ENCODE data around the gene SLCO1A2.

Gene SLCO1A2

DNA sequence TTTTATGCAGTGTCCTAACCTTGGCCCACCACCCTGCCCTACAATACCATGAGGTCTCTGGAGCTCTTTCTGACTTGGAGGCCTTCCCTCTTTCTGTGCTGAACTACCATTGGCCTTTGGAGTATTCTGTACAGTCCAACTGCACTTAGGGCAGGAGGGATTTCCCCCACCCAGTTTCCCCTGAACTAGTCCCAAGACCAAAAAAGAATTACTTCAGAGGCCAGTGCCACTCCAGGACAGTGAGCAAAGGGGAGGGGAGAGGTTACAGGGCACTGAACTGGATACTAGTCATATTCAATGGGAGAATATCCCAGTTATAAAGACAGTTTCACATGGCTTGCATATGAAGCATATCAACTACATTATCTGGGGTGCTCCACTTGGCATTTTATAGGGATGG, 6.1 kb downstream of the SLCO1A2 start:
- DNase-seq = no peak

DNA sequence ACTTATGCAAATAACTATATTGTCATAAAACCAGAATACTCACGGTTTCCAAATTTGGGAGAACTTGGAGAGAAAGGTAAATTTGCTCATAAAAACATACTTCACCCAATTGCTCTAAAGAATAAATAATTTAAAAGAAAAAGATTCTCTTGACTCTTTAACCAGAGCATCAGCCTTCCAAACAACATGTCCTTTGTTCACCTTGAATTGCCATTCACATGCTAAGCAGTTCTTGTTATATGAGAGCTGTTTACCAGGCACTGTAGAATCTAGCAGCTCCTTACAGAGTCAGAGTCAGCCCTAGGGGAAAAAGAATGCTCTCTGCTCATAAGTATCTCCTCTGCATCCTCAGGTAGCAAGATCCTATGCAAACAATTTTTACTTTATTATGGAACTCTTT, 10.2 kb downstream of the SLCO1A2 start:
- no peak for DNase-seq

DNA sequence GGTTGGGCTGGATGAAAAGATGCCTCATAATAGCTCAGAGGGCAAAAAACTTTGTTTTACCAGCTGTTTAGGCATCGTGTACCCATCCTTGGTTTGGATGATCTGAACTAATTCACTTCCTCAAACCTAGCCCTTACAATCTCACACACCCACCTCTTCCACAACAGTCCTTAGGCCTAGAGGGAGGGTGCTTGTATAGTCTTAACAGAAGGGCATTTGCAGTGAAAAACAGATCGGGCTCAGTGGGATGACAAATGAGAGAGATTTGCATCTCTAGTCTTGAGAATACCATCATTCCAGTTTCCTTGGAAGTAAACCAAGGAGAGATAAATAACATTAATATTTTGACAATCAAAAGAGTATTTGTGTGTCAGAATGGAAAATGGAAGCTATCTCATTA, 11.0 kb downstream of the SLCO1A2 start:
- DNase-seq = no peak

DNA sequence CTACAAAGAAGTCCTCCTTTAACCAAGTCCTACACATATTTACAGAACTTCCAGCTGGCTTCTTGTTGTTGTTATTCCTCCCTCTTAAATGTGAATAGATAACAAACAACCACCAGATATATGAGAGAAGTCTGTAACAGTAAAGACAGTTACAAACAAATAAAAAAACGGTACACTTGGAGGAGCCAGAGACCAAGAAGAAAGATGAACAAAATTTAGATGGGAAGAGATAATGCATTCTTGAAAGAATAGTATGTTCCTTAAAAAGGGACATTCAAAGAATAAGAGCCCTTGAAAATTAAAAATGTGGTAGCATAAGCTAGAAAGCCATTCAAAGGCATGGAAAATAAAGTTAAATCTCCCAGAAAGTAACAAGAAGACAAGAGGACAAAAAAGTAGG, 25.9 kb downstream of the SLCO1A2 start:
- DNase-seq = no peak

DNA sequence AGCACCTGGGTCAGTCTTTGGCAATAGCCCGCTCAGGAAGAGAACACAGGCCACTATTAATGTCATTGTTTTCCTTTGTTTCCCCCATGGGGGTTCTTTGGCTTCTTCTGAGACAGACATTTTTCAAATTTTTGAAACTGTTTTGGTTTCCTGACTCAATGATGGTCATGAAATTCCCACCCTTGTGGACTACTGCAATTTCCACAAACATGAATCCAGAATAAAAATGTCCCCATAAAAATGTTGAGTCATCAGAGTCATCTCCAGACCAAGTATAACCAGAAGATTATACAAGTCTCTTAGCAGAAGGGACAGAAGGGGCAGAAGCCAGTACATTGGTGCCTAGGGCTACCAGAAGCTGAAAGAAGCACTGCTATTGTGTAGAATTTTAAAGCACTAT, 29.1 kb downstream of the SLCO1A2 start:
- no peak for DNase-seq

DNA sequence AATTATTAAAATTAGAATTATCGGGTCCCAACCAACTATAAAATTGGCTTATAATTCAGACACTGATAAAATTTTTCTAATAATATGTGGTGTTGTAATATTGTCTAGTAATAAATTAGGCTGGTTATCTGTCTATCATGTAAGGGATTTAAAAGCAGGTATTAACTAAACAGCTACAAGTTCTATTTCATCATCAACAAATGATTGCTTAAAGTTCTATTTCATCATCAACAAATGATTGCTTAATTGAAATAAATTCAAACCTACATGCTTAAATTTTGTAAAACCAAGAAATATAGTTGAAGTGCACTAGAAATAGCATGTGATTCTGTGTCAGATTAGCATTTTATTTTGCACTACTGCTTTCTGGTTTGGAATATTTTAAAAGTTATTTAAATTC, 34.1 kb downstream of the SLCO1A2 start:
- no peak for DNase-seq

DNA sequence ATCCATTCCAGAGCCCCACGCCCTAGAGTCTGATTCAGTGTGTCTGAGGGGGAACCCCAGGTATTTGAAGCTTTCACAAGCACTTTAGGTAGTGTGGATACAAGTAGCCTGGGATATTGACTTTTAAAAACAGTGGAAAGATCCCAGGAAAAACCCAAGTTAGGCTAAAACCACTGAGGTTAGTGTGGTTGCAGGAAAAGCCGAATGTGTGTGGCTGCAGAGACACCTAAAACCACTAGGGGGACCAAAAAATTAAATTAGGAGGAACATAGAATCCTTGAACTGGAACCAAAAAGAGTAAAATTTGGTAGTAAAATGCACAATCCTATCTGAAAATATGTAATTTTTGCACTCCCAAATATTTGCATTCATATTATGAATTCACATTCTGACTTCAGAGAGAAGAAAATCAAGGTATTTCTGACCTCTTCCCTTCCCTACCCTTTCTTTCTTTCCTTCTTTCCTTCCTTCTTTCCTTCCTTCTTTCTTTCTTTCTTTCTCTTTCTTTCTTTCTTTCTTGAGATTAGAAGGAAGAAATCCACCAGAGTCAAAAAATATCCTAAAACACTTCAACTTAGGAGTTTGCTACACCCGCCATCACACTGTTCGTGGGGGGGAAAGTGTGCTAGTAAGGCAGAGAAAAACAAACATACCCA, 37.8 kb downstream of the SLCO1A2 start:
- no peak for DNase-seq

DNA sequence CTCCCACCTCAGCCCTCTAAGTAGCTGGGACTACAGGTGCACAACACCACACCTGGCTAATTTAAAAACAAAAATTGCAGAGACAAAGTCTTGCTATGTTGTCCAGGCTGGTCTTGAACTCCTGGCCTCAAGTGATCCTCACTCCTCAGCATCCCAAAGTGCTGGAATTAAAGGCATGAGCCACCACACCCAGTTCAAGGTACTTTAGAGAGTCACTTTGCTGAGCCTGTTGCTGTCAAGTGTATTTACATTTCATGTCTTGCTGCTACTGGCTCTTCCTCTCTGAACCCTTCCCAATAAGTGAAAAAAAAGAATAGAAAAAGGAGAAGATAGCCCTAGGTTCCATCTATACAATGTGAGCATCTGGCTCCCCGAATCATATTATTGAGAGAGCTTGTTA, 38.4 kb downstream of the SLCO1A2 start:
- DNase-seq = no peak

DNA sequence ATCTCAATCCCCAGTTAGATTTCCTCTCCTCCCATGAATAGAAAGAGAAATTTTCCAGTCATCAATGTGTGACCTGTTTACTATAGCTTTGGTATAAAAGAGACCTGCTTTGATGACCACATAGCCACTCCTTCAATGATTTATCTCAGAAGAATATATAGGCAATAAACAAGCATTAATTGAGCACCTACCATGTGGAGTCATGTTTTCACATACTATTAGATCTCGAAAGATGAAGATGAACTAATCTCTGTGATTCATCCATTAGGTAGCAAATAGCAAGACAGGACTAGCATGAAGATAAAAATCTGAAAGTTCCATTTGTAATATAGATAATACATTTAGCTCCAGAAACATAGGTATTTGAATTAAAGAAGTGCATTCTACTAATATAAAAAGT, 40.5 kb downstream of the SLCO1A2 start:
- no peak for DNase-seq

DNA sequence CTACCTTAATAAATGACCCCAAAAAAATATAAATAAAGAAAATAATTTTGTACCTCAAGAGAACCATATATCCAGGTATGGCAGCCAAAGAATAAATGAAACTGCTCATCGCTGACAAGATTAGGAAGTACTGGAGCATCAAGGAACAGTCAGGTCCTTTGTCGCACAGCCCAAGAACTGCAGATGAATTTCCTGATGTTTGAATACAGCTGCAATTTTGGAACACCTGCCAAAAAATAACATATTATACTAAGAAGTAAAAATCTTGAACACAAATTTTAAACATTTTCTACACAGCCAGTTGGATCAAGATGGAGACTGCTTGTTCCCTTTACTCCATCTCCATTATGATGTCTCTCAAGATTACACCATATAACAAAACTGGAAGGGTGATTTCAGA, 42.6 kb downstream of the SLCO1A2 start:
- no peak for DNase-seq

DNA sequence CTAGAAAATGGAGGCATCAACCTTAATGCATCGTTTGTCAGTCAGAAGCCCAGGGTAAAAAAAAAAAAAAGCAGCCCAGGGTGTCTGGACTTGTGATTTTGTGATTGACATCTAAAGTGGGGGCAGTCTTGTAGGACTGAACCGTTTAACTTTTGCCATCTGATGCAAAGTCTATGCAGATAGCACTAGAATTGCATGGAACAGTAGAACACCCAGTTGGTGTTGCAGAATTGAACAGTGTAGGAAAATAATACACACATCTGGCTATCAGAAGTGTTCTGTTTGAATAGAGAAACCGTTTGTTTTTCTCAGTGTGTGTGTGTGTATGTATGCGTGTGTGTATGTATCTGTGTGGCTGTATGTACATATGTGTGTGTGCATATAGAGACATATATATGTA, 45.0 kb downstream of the SLCO1A2 start:
- DNase-seq = no peak

DNA sequence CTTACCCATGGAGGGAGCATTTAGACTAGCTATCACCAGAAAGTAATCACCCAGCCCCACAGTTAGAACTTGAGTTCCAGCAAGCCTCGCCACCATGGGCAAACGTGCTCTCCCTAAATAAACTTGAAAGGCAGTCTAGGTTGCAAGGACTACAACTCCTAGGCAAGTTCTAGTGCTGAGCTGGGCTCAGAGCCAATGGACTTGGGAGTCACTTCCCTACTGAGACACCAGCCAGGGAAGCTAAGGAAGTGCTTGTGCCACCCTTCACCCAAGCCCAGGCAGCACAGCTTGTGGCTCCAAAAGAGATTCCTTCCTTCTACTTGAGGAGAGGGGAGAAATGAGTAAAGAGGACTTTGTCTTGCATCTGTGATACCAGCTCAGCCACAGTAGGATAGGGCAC, 57.9 kb downstream of the SLCO1A2 start:
- no peak for DNase-seq

DNA sequence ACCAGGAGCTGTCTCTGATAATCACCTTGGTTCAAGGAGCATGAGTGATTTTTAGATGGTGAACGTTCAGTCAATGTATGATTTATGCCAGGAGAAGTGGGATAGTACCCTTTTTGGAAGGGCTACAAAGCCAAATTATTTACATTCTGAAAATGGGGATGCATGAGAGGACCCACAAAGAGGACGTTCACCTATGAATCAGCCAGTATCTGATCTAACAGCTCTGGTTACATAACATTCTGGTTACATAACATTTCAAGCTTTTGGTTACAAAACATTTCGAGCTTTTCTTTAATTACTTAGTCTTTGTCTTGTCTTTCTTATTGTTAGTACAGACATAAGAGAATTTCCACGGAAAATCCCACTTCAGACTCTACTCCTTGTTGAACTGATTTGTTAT, 68.8 kb downstream of the SLCO1A2 start:
- no peak for DNase-seq

DNA sequence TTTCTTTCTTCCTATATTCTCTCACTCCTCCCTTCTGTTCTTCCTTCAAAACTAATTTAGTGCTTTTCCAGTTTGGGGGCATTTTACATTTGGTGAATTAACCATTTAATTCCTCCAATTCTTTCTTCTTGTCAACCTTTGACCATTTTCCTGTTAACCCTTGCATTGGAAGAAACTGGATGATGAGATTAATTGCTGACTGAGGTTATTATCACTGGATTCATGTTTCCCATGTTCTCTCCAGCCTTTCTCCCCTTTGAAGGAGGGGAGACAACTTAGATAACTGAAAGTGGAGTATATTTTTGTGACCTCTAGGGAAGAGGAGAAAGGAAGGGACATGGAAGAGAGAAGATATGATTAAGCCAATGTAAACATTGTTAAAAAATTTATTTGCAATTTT, 70.5 kb downstream of the SLCO1A2 start:
- DNase-seq = no peak

DNA sequence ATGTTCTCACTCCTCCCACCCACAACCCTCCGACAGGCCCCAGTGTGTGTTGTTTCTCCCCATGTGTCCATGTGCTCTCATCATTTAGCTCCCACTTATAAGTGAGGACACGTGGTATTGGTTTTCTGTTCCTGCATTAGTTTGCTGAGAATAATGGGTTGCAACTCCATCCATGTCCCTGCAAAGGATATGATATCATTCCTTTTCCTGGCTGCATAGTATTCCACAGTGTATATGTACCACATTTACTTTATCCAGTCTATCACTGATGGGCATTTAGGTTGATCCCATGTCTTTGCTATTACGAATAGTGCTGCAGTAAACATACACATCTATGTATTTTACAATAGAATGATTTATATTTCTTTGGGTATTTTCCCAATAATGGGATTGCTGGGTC, 77.5 kb downstream of the SLCO1A2 start:
- no peak for DNase-seq

DNA sequence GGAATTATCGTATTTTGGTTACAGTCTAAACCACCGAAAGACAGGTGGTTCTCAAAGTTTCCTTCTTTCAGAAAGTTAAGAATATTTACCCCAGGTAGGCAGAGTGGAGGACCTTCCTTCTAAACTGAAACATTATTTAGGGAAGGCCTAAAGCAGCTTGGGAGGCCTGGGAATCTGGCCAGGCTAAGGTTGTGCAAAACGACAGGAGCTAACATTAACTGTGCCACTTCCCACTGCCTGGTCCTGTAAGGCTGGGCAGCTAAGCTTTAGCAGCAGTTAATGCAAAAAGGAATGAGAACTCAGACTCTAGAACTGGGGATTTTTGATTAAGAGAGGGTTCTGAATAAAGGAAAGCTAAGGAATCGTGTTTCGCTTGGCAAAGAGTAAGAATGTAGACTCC, 82.6 kb downstream of the SLCO1A2 start:
- DNase-seq = no peak

DNA sequence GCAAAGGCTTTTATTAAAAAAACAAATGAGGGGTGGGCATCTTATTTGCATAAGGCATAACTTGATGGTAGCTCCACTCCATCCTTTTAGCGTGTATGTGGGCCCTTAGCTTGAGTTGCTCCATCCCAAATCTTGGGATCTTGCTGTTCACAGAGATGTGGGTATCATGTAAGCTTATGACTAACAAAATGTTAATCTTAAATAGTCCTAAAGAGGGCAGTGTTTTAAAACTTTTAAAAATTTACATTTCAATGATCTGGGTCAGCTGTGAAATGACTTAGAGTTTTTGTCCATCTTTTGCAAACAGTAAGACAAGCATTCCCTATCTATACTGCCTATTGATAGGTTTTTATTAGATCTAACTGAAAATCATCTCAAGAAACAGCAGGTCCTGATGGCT, 86.0 kb downstream of the SLCO1A2 start:
- DNase-seq = no peak

DNA sequence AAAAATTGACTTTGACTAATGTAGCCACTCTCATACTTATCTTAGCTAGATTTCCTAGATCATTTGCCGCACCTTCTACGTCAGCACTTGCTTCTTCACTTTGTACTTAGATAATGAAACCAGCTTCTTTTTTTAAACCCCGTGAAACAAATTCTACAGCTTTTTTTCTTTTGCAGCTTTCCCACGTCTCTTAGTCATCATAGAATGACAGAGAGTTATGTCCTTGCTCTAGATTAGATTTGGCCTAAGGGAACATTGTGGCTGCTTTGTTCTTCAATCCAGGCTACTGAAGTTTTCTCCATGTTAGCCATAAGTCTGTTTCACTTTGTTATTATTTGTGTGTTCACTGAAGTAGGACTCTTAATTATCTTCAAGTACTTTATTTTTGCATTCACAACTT, 94.9 kb downstream of the SLCO1A2 start:
- no peak for DNase-seq

DNA sequence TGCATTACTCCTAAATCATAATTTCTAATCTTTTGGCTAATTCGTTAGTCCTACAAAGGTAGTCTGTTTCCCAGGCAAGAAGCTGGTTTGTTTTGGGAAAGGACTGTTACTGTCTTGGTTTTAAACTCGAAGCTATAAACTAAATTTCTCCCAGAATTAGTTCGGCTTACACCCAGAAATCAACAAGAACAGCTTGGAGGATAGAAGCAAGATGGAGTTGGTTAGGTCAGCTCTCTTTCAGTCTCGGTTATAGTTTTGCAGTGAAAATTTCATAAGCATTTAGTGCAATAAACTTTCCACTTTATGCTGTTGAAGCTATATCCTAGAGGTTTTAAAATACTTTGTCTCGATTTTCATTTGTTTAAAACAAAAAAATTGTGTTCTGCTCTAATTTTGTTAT, 100.3 kb downstream of the SLCO1A2 start:
- DNase-seq = no peak

DNA sequence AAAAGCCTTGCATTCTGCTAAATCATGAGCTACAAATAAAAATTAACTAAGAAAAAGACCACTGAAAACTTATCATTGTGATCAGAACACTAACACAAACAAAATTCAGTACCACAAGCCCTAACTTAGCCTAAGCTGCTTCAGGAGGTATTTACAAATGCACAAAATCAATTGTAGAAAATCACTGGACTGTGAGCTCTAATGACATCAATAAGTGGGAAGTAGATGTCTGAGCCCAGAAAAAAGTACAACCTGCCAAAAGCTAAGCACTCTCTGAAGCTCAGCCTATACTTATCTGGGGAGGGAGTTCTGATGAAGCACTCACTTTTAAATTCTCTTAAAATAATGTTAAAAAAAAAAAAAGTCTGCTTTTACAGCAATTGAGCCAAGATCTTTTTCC, 110.8 kb downstream of the SLCO1A2 start:
- DNase-seq = no peak

DNA sequence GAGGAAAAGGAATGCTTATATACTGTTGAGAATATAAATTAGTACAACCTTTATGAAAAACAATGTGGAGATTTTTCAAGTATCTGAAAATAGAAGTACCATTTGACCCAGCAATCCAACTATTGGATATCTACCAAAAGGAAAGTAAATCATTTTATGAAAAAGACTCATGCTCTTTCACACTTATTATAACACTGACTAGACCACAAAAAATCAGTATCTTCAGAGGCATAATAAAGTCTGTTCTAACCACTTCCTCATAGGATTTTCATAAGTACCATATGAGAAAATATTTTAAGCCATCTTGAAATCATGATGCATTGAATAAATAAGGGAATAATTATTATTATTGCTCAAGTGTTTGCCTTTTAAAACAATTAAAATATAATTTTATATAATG, 112.9 kb downstream of the SLCO1A2 start:
- no peak for DNase-seq

DNA sequence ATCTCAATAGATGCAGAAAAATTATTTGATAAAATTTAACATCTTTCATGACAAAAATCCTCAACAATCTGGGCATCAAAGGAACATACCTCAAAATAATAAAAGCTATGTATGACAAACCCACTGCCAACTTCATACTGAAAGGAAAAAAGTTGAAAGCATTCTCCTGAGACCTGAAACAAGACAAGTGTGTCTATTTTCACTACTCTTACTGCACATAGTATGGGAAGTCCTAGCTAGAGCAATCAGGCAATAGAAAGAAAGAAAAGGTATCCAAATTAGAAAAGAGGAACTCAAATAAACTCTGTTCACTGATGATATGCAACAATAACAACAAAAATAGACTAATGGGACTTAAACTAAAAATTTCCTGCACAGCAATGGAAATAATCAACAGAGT, 113.6 kb downstream of the SLCO1A2 start:
- DNase-seq = no peak

DNA sequence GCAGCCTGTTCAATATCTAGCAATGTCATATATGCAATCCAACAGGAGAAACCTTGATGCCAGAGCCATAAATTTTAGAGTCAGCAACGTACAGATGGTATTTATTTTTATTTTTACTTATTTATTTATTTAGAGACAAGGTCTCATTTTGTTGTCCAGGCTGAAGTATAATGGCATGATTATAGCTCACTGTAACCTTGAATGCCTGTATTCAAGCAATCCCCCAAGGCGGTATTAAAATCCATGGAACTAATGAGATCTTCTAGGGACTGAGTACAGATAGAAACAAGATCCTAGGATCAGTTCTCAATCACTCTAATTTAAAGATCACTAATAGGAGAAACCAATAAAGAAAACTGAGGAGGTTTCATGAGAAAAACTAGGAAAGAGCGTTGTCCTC, 114.5 kb downstream of the SLCO1A2 start:
- DNase-seq = no peak

DNA sequence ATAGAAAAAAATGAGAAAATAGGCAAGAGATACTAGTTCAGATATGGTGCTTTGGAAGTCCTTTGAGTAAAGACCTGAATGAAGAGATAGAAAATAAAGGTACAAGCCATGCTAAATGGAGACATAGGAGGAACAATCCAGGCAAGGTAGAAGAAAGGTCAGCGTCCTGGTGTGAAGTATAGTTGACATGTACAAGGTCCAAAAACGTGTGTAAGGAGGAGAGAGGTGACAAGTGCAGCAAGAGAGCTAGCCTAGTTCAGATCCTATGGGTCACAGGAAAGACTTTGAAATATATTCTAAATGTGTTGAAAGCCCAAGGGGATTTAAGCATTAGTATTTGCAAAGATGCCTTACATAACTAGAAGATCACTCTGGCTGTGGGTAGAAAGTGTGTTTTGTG, 115.5 kb downstream of the SLCO1A2 start:
- no peak for DNase-seq

Data from NCI-H1092 (cell line).